ENCODE data around the gene TLL1. TPM values are rescaled to one million over a fixed set of nuclear protein-coding genes. Genes with fewer than 3 reads are reported as not detected.

Gene TLL1
- total RNA-seq, 2 donors from 2014 or later = 7.8 to 9.8 TPM

DNA sequence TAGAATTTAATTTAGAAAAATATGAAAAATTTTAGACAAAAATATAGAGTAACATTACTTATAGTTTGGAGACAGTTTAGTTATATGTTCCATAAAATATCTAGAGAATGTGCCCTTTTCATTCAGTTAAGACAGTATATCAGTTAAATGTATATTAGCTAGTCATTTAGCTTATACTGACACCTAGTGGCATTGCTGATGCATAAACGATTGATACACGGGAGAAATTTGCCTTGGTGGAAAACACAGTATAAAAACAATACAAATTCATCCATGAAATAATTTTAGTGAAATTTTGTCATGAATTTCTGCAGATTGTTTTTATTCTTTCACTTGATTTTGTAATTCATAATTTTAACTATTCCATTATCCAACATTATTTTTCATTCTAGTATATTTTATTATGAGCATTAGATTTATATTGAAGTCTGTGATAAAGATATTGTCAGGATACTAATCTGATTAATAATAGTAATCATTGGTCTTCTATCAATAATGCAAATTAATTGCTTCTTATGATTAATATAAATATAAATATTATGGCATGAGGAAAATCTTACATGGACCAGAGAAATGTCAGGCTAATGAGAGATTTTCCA lies 219.0 kb downstream of the TLL1 start:
- DNase-seq (ENCODE audit: low spot score) = no peak
- intact Hi-C loops (cut with DNase I) = no loop called here

- intact Hi-C loops (cut with DNase I) = no loop called here
- no peak for DNase-seq (ENCODE audit: low spot score)
Measured at GRCh38 chr4:166092797-166093290, 219.8 kb downstream of the TLL1 start.

GRCh38 chr4:166104623-166105022 lies 231.6 kb downstream of the TLL1 start:
- intact Hi-C loops (cut with DNase I) = no loop called here
- DNase-seq (ENCODE audit: low spot score) = no peak

DNA sequence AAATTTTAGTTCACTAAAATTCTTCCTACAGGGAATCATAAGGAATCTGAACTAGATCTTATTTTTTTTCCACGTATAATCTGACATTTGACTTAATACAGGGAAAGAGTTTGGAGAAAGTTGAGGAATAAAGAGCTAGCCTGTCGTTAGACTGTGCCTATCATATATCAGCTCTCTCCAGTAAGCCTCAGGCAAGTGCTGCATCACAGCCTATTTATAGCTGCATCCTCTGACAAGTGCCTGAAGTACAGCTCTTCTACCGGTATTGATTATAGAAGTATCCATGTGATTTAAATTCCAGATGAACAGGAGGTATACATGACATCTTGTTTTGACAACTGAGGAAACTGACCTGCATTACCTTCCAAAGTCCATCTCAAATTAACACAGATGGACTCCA lies 248.9 kb downstream of the TLL1 start:
- no peak for DNase-seq (ENCODE audit: low spot score)
- intact Hi-C loops (cut with DNase I) = no loop called here

GRCh38 chr4:166123546-166123945 lies 250.5 kb downstream of the TLL1 start:
- DNase-seq (ENCODE audit: low spot score) = no peak
- intact Hi-C loops (cut with DNase I) = no loop called here

- intact Hi-C loops (cut with DNase I) = no loop called here
- no peak for DNase-seq (ENCODE audit: low spot score)
Measured at GRCh38 chr4:166128403-166128802, 255.4 kb downstream of the TLL1 start.

DNA sequence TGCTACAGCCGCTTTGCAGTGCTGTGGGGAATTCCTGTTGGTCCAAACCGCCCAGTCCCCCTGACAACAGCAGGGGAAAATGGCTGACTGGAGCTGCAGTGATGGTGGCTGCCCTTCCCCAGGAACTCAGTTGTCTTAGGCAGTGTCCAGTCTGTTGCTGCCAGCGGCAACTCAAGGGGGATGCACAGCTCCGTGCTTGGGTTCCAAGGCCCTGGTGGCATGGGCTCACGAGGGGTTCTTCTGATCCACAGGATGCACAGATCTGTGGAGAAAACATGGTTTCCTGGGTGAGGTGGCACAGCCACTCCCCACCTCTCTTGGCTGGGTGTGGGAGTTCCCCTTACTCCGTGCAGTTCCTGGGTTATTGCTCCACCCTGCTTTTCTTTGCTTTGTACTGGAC lies 261.2 kb downstream of the TLL1 start:
- intact Hi-C loops (cut with DNase I) = no loop called here
- peak; percentile 40 for DNase-seq (ENCODE audit: low spot score)

DNA sequence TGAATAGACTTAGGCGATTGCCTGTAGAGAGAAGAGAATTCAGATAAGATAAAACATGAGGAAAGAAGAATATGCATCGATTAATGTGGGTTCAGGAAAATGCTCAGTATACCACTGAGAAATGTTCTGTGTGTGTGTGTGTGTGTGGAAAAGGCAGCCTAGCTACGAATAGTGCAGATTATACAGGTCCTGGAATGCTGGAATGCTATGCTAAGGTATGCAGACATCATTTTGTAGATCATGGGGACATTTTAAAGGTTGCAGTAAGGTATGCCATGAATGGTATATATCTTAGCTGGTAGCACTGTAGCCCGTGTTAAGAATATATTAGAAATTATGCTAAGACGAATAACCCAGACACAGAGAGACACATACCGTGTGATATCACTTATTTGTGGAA lies 267.9 kb downstream of the TLL1 start:
- intact Hi-C loops (cut with DNase I) = no loop called here

DNA sequence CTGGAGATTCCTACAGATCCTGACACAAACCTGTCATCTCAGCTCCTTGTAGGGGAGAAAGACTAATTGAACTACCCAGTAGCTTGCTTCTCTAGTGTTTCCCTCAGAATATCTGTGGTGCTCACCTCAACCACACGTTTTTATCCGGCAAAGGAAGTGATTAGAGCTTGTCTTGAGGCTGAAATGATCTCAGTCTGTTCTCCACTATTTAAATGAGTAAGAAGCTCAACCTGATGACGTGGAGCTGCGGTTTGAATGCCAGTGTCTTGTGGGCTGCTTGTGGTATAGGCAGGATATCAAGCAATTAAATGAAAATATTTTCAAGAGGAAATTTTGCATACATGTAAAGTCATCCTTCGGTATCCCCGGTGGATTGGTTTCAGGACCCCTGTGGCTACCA lies 270.2 kb downstream of the TLL1 start:
- no peak for DNase-seq (ENCODE audit: low spot score)
- intact Hi-C loops (cut with DNase I) = no loop called here

More for the DNA sequence above, 267.9 kb downstream of the TLL1 start:
- DNase-seq (ENCODE audit: low spot score) = no peak

DNA sequence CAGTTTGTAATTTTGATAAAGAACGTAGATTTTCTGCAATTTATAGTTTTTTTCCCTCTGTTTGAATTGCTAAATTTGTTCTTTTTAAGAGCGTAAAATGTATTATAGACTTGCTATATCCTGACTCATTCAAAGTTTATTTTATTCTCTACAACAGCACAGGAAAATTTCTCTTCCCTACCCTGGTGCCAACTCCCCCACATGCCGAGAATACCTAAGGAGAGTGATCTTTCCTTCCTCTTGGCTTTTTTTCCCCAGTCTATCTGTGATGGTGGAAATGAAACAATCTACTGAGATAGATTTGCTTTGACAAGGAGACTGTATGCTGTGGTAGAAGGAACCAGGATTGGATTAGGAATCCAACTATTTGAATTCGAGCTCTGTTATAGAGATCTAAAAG lies 271.6 kb downstream of the TLL1 start:
- intact Hi-C loops (cut with DNase I) = no loop called here
- DNase-seq (ENCODE audit: low spot score) = no peak

GRCh38 chr4:166146806-166147540 lies 273.9 kb downstream of the TLL1 start:
- no peak for DNase-seq (ENCODE audit: low spot score)
- intact Hi-C loops (cut with DNase I) = no loop called here
